Renal cortex interstitium (tissue), 11 donors: ENCODE measurements around the gene TEX47. TPM values are rescaled to one million over a fixed set of nuclear protein-coding genes. Genes with fewer than 3 reads are reported as not detected.

Experiments
- DNase-seq, 11 donors: peaks; one replicate each; pipeline ENCODE4 v3.0.0-alpha.2; 2013; ENCODE audit warnings: low read depth in 9 of 11, low spot score in 4 of 11; ENCODE audit errors: extremely low read depth in 1 of 11
- polyA plus RNA-seq, 3 donors: library from polyadenylated mRNA; unstranded; fragments of 120-200 nt; gene quantifications; one replicate each; pipeline ENCODE4 v1.2.1, GENCODE V29; 2013; ENCODE audit not compliant: insufficient read length in 3 of 3

TEX47 gene
- polyA plus RNA-seq, 3 donors = not detected

GRCh38 chr7:88758381-88759229, 36.9 kb downstream of the TEX47 start:
- DNase-seq = peak in 3 of 11 donors; percentile 15 to 17 (median 16)

- no peak for DNase-seq
Measured at GRCh38 chr7:88757371-88757770, 38.2 kb downstream of the TEX47 start.

DNA sequence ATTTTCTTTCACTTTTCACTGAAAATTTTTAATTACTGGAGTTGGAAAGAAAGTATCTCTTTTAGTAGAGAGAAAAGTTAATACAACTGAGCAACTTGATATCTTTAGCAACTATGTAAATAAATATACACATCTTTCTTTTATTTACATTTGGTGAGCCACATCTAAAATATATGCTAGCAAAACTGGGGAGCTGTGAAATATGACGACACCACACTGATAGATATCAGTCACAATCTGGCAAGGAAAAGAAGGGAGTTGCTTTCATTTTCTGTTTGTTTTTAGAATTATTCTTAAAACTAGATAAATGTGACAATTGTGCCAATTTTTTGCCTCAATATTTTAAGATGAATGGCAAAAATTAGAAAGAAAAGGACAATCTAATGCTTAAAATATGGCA, 38.7 kb downstream of the TEX47 start:
- DNase-seq = no peak

DNA sequence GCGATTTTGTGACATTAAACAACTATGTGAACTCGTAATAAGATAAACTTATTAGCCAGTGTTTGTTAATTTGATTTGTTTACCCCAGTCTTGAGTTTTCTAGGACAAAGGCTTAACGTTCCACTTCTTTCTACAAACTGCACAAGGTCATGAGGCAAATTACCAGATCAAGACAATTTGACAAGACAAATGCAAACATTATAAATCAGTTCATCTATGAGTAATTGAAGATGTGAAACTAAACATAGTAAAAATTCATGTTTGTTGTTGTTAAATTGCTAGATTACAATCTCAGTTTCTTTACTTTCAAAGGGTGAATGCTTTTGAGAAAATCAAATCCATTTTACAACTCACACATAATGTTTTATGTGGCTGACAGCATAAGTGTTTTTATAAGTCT, 49.4 kb downstream of the TEX47 start:
- DNase-seq = no peak

Other genes with a start within 250 kb of the TEX47 start
- gene ZNF804B, start 36.0 kb downstream of the TEX47 start, polyA plus RNA-seq = under 1 TPM; 0.20 to 0.40 (median 0.21) TPM